DOHH2 (cell line): ENCODE measurements around the gene CFAP77.

Experiments used
- H3F3A ChIP-seq: fragments of 200-600 bp; sonication (generic), shearing (Covaris generic); 2 replicates; pipeline ENCODE4 v1.6.0; 2016; ENCODE audit warnings: antibody characterized with exemption, mild to moderate bottlenecking; ENCODE audit not compliant: control insufficient read depth, insufficient read depth
- H3K27ac ChIP-seq: fragments of 200-600 bp; sonication (generic); 2 replicates; pipeline ENCODE4 v1.5.1; 2014; ENCODE audit warnings: low read depth, mild to moderate bottlenecking, low read length, moderate library complexity
- H3K27me3 ChIP-seq: fragments of 200-600 bp; sonication (generic); 2 replicates; pipeline ENCODE4 v1.6.1; 2014; ENCODE audit warnings: mild to moderate bottlenecking, low read length, mixed read lengths; ENCODE audit not compliant: control insufficient read depth
- H3K36me3 ChIP-seq: fragments of 200-600 bp; sonication (generic); 2 replicates; pipeline ENCODE4 v1.6.1; 2014; ENCODE audit warnings: mild to moderate bottlenecking, low read length, moderate library complexity, mixed read lengths; ENCODE audit not compliant: control insufficient read depth
- H3K4me1 ChIP-seq: fragments of 200-600 bp; sonication (generic); 2 replicates; pipeline ENCODE4 v1.6.1; 2014; ENCODE audit warnings: mild to moderate bottlenecking, low read length, mixed read lengths; ENCODE audit not compliant: control insufficient read depth
- H3K4me2 ChIP-seq: fragments of 200-600 bp; sonication (generic); 2 replicates; pipeline ENCODE4 v1.6.0; 2014; ENCODE audit warnings: mild to moderate bottlenecking, low read length, moderate library complexity
- H3K4me3 ChIP-seq: fragments of 200-600 bp; sonication (generic); 2 replicates; pipeline ENCODE4 v1.5.1; 2014; ENCODE audit warnings: mild to moderate bottlenecking, low read length, mixed read lengths
- H3K79me2 ChIP-seq: fragments of 200-600 bp; sonication (generic); 2 replicates; pipeline ENCODE4 v1.6.1; 2014; ENCODE audit warnings: mild to moderate bottlenecking, low read length, mixed read lengths; ENCODE audit not compliant: control insufficient read depth
- H3K9me2 ChIP-seq: fragments of 200-600 bp; sonication (generic); replicated peaks from 2 replicates; pipeline ENCODE4 v1.6.1; 2014; ENCODE audit warnings: mild to moderate bottlenecking, low read length, mixed read lengths; ENCODE audit not compliant: control insufficient read depth
- H3K9me3 ChIP-seq: fragments of 200-600 bp; sonication (generic); 2 replicates; pipeline ENCODE4 v1.6.1; 2014; ENCODE audit warnings: antibody characterized with exemption, low read length, mixed read lengths; ENCODE audit not compliant: control insufficient read depth, insufficient read depth
- H4K20me1 ChIP-seq: fragments of 200-600 bp; sonication (generic); 2 replicates; pipeline ENCODE4 v1.6.0; 2014; ENCODE audit warnings: low read depth, mild to moderate bottlenecking, antibody characterized with exemption, low read length, moderate library complexity; ENCODE audit not compliant: control insufficient read depth, insufficient read depth
- CTCF ChIP-seq: fragments of 200-600 bp; sonication (generic); IDR thresholded peaks from one replicate; pipeline ENCODE4 v1.5.1; 2014; ENCODE audit warnings: antibody characterized with exemption, mild to moderate bottlenecking, low read depth, low read length; ENCODE audit not compliant: poor library complexity, severe bottlenecking
- EZH2phosphoT487 ChIP-seq: fragments of 200-600 bp; sonication (generic); IDR thresholded peaks from 2 replicates; pipeline ENCODE4 v1.6.1; 2017; ENCODE audit warnings: borderline replicate concordance, mild to moderate bottlenecking, antibody characterized with exemption, low read length, moderate library complexity, mixed read lengths

The CFAP77 gene

GRCh38 chr9:132525308-132526023 is 115.5 kb downstream of the CFAP77 start:
- H4K20me1 ChIP-seq: no peaks in the 10 kb centered on the region
- no peaks in the 10 kb centered on the region for H3K36me3 ChIP-seq
- no peak overlapping the region for H3K4me3 ChIP-seq
- no peak overlapping the region for H3K27ac ChIP-seq
- H3K27me3 ChIP-seq: 0 out of 2 replicates have a peak, but pooled peaks cover 3% of the 10 kb centered on the region
- no peaks in the 10 kb centered on the region for H3F3A ChIP-seq
- no peaks in the 10 kb centered on the region for H3K79me2 ChIP-seq
- no peaks in the 10 kb centered on the region for H3K4me1 ChIP-seq
- TF ChIP-seq EZH2phosphoT487 (no peak), CTCF (no peak)
- H3K9me3 ChIP-seq: no peaks in the 10 kb centered on the region
- H3K9me2 ChIP-seq: no peaks in the 10 kb centered on the region
- H3K4me2 ChIP-seq: no peak overlapping the region

GRCh38 chr9:132531195-132531594 is 121.2 kb downstream of the CFAP77 start:
- Histone ChIP-seq H3K36me3 (no peaks in the 10 kb centered on the region), H3K4me3 (no peak overlapping the region), H3F3A (no peaks in the 10 kb centered on the region), H3K27me3 (no peaks in the 10 kb centered on the region), H3K9me2 (no peaks in the 10 kb centered on the region), H3K4me1 (no peaks in the 10 kb centered on the region), H3K4me2 (no peak overlapping the region), H3K79me2 (no peaks in the 10 kb centered on the region), H3K27ac (no peak overlapping the region), H3K9me3 (0 out of 2 replicates have a peak, but pooled peaks cover 3% of the 10 kb centered on the region), H4K20me1 (no peaks in the 10 kb centered on the region)
- TF ChIP-seq CTCF (no peak), EZH2phosphoT487 (no peak)

GRCh38 chr9:132531710-132532570 is 121.9 kb downstream of the CFAP77 start:
- Histone ChIP-seq H3K4me1 (no peaks in the 10 kb centered on the region), H3K36me3 (no peaks in the 10 kb centered on the region), H3K4me2 (no peak overlapping the region), H3K9me2 (no peaks in the 10 kb centered on the region), H3F3A (no peaks in the 10 kb centered on the region), H3K27me3 (no peaks in the 10 kb centered on the region), H3K79me2 (no peaks in the 10 kb centered on the region), H3K4me3 (no peak overlapping the region), H3K9me3 (0 out of 2 replicates have a peak, but pooled peaks cover 3% of the 10 kb centered on the region), H4K20me1 (no peaks in the 10 kb centered on the region), H3K27ac (no peak overlapping the region)
- TF ChIP-seq CTCF: no peak
